Stimulated activated CD4-positive, alpha-beta T cell treated with anti-CD3 and anti-CD28 coated beads, Interleukin-15, amount 100 ng/mL, for 1 hour (primary cell): Measurements from ENCODE around the gene CHST13.

ENCODE experiments used
- DNase-seq, 2 donors: peaks; one replicate each; pipeline ENCODE4 v3.0.0-alpha.2; 2020; ENCODE audit warnings: low read depth in 1 of 2, low spot score in 1 of 2

The CHST13 gene

GRCh38 chr3:126523745-126524428 lies at the start of gene CHST13:
TSS of gene CHST13 (plus strand) at chr3:126524155. CDS start at chr3:126524333, 178 bp downstream.
- no peak for DNase-seq

GRCh38 chr3:126474498-126475412 lies 49.2 kb upstream of the CHST13 start:
- peak in 1 of 2 donors; percentile 22 for DNase-seq

GRCh38 chr3:126475413-126476114 lies 48.4 kb upstream of the CHST13 start, which contains the start of gene ZXDC:
TSS of gene ZXDC (minus strand) at chr3:126475891. CDS start at chr3:126475865, 26 bp downstream.
- DNase-seq = peak; percentile 88 to 92

GRCh38 chr3:126476166-126477060 lies 47.5 kb upstream of the CHST13 start:
- DNase-seq = no peak

GRCh38 chr3:126477061-126477380 lies 46.9 kb upstream of the CHST13 start:
- DNase-seq = no peak

- no peak for DNase-seq
These were observed 45.2 kb upstream of the CHST13 start for GRCh38 chr3:126478581-126479310.

- no peak for DNase-seq
These were observed 44.3 kb upstream of the CHST13 start for GRCh38 chr3:126479642-126480041.

GRCh38 chr3:126480206-126480605 lies 43.7 kb upstream of the CHST13 start:
- no peak for DNase-seq

GRCh38 chr3:126480861-126481260 lies 43.1 kb upstream of the CHST13 start:
- DNase-seq = no peak

GRCh38 chr3:126481808-126482502 lies 42.0 kb upstream of the CHST13 start:
- no peak for DNase-seq

- DNase-seq = no peak
These were observed 41.3 kb upstream of the CHST13 start for GRCh38 chr3:126482503-126483255.

- DNase-seq = no peak
These were observed 40.6 kb upstream of the CHST13 start for GRCh38 chr3:126483321-126483761.

- no peak for DNase-seq
These were observed 39.8 kb upstream of the CHST13 start for GRCh38 chr3:126484148-126484547.

GRCh38 chr3:126484662-126485061 lies 39.3 kb upstream of the CHST13 start:
- DNase-seq = no peak

GRCh38 chr3:126485176-126485897 lies 38.6 kb upstream of the CHST13 start:
- no peak for DNase-seq

GRCh38 chr3:126485956-126486355 lies 38.0 kb upstream of the CHST13 start:
- DNase-seq = no peak

GRCh38 chr3:126486360-126486847 lies 37.6 kb upstream of the CHST13 start:
- DNase-seq = no peak
